Measurements from ENCODE around the gene ZDHHC14.

DNA sequence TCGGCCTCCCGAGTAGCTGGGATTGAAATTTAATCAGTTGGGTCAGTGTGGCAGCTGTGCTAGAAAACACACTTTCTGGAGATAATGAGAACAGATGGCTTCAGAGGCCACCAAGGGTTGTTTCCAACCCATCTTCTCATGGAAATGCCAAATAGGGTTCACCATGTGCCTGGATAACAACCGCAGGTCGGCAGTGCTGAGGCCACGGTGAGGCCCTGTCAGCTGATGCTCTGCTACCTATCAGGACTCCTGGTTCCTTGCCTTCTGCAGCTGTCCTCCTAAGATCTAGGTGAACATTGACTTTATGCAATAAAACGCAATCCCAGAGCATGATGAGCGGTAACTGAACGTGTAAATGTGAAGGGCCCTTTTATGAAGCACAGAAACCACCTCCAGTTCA, 302.7 kb downstream of the ZDHHC14 start:
- TF ChIP-seq CTCF (IDR thresholded peaks at IDR 0.05) (no peak), POLR2A (IDR thresholded peaks at IDR 0.05) (no peak), POLR2AphosphoS5 (IDR thresholded peaks at IDR 0.05) (no peak)
